HuH-7.5 (cell line): ENCODE results near the gene NELFA.
"Not testable (repeated sequence)": the region's sequence is repeated elsewhere in the genome, so short reads cannot be mapped to it uniquely, and the experiment has no call there.

Experiments
- DNase-seq: peaks from one replicate; pipeline ENCODE4 v3.0.0; 2011; ENCODE audit warnings: low spot score

The NELFA gene

DNA sequence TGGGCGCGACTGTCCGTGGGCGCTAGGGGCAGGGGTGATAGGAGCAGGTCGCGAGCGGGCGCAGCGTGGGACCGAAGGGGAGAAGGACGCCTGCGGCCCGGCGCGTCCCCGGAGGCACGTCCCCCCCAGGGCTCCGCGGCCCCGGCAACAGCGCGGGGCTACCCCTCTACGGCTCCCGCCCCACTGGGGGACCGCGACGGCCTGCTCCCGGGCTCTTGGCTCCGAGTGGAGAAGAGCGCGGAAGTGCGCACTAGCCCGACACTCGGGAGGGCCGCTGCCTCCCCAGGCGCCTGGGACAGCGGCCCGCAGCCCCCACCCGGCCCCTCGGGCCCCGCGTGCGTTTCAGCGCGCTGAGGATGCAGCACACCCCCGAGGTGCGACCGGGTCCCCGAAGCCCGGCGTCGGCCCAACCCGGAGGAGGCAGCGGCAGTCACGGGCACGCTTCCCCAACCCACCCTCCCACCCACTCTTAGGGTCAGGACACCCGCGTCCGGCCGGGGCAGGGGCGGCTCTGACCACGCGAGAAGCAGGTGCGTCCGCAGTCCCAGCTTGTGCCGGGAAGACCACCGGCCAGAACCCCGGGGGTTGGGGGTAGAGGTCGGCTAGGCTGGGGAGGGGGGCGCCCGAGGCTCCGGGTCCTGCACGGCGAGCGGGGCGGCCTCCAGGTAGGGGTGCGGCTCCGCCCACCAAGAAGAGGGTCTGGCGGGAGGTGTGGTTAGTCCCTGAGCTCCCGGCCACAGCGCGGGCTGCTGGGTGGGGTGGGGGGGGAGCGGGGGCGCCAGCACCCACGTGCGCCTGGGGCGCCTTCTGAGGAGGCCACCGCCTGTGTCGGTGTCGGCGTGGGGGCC lies 31.8 kb upstream of the NELFA start:
- no peak for DNase-seq

DNA sequence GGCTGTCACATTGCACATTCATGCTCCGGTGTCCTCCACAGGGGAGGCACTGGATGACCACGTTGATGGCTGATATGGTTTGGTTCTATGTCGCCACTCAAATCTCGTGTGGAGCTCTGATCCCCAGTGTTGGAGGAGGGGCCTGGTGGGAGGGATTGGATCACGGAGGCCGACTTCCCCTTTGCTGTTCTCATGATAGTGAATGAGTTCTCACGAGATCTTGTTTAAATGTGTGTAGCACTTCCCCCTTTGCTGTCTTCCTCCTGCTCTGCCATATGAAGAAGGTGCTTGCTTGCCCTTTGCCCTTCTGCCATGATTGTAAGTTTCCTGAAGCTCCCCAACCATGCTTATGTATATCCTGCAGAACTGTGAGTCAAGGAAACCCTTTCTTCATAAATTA lies 28.1 kb upstream of the NELFA start:
- DNase-seq: no peak

DNA sequence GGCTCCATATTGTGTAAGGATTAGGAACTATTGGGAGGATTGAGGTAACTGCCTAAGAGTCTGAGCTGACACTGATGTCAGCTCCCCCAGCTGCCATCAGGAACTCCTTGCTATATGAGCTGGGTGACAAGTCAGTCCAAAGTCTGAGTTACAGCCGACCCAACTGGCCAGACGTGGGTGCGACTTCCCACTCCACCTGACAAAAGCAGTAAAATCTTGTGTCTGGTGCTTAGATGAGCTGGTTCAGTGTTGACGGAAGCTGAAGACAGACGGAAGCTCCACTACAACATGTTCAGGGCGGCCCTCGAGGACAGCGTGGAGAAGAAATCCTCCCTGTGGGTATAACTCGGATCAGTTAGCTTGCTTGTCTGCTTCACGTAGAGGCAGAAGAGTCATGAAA lies 27.6 kb upstream of the NELFA start:
- DNase-seq: no peak

DNA sequence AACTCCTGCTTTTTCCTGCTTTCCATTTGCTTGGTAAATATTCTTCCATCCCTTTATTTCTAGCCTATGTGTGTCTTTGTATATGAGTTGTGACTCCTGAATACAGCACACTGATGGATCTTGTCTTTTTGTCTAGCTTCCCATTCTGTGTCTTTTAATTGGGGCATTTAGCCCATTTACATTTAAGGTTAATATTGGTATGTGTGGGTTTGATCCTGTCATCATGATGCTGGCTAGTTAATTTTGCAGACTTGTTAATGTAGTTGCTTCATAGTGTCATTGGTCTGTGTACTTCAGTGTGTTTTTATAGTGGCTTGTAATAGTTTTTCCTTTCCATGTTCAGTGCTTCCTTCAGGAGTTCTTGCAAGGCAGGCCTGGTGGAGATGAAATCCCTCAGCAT lies 22.4 kb upstream of the NELFA start:
- not testable (repeated sequence) for DNase-seq

DNA sequence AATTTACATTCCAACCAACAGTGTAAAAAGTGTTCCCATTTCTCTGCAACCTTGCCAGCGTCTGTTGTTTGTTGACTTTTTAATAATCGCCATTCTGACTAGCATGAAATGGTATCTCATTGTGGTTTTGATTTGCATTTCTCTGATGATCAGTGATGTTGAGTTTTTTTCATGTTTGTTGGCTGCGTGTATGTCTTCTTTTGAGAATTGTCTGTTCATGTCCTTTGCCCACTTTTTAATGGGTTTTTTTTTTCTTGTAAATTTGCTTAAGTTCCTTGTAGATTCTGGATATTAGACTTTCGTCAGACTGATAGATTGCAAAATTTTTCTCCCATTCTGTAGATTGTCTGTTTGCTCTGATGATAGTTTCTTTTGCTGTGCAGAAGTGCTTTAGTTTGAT lies 18.3 kb upstream of the NELFA start:
- not testable (repeated sequence) for DNase-seq

DNA sequence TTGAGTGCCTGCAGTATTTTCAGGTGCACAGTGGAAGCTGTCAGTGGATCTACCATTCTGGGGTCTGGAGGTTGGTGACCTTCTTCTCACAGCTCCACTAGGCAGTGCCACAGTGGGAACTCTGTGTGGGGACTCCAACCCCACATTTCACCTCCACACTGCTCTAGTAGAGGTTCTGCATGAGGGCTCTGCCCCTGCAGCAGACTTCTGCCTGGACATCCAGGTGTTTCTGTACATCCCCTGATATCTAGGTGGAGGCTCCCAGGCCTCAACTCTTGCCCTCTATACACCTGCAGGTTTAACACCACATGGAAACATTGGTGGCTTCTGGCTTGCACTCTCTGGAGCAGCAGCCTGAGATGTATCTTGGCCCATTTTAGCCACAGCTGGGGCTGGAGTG lies 17.0 kb upstream of the NELFA start:
- no peak for DNase-seq

DNA sequence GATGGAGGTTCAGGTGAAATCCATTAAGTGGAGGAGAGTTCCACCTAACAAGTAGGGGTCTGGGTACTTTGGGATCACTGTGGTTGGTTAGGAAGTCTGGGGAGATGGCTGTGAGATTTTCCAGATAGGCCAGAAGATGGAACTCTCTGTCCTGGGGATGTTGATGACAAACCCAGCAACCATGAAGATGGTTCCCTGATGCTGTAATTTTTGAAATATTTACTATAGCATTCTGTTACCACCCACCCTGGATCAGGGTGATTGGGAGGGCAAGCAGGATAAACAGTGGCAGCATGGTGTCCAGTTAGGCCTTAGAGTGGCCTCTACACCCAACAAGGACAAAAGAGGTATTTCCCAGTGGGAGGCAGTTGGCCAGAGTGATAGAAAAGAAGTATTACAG lies 15.9 kb upstream of the NELFA start:
- DNase-seq: no peak

DNA sequence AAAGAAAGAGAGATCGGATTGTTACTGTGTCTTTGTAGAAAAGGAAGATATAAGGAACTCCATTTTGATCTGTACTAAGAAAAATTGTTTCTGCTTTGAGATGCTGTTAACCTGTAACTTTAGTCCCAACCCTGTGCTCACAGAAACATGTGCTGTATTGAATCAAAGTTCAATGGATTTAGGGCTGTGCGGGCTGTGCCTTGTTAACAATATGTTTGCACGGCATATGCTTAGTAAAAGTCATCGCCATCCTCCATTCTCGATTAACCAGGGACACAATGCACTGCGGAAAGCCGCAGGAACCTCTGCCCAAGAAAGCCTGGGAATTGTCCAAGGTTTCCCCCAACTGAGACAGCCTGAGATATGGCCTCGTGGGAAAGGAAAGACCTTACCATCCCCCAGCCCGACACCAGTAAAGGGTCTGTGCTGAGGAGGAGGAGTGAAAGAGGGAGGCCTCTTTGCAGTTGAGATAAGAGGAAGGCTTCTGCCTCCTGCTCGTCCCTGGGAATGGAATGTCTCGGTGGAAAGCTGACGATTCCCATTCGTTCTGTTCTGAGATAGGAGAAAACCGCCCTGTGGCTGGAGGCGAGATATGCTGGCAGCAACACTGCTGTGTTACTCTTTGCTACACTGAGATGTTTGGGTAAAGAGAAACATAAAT lies 12.7 kb upstream of the NELFA start:
- DNase-seq: not testable (repeated sequence)

DNA sequence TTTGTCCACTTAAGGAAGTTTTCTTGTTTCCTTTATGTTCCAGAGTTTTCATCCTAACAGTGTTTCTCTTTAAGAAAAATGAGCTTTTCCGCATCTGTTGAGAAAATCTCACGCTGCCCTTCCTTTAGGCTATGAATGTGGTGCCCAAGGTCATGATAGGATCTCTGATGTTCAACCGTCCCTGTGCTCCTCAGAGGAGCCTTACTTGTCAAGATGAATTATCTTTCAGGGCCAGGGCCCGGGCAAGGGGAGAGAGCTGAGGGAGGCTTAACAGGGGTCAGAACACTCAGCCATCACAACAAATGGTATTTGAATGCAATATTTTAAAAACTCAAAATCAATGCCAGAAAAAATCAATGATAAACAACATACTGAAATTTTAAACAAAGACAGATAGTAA lies 6.2 kb upstream of the NELFA start:
- DNase-seq: no peak

DNA sequence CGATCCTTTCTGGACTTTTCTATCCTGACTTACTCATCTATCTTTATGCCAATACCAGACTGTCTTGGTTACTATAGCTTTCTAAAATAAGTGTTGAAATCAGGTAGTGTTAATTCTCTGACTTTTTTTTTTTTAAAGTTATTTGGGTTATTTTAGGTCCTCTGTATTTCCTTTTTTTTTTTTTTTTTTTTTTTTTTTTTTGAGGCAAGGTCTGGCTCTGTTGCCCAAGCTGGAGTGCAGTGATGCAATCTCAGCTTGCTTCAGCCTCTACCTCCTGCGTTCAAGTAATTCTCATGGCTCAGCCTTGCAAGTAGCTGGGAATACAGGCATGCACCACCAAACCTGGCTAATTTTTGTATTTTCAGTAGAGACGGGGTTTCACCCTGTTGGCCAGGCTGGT lies 2.8 kb upstream of the NELFA start:
- no peak for DNase-seq

DNA sequence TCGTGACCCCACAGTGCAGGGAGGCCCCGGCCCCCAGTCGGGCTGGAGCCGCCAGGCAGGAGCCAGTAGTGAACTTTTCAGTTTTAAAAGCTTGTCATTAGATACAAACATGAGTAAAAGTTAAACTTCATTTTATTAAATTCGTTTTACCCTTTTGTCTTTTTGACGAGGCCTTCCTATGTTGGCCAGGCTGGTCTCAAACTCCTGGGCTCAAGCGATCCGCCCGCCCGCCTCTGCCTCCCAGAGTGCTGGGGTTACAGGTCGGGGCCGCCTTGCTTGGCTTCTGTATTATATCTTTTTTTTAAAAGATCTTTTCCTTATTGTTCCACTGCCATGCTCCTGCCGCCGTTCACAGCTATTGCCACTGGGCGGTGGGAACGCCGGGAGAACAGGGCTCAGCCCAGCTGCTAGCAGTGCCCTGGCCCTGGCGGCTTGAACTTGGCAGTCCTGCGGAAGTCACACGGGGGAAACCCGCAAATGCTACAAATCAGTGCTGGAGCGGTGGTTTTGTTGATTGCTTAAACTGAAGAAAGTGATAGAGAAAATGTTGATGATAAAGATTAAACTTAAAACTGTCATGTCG lies 968 bp upstream of the NELFA start:
- DNase-seq: peak; percentile 93

DNA sequence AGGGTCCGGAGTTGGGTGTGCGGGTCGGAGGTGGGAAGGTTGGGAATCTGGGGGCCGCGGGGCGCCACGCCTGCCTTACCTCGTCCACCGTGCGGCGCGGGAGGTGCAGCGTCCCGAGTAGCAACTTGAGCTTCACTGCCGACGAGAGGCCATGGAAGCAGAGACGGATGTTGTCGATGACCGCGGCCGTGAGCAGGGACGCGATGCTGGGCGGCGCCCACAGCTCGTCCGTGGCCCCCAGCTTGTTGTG lies 178 bp downstream of the NELFA start:
- no peak for DNase-seq

DNA sequence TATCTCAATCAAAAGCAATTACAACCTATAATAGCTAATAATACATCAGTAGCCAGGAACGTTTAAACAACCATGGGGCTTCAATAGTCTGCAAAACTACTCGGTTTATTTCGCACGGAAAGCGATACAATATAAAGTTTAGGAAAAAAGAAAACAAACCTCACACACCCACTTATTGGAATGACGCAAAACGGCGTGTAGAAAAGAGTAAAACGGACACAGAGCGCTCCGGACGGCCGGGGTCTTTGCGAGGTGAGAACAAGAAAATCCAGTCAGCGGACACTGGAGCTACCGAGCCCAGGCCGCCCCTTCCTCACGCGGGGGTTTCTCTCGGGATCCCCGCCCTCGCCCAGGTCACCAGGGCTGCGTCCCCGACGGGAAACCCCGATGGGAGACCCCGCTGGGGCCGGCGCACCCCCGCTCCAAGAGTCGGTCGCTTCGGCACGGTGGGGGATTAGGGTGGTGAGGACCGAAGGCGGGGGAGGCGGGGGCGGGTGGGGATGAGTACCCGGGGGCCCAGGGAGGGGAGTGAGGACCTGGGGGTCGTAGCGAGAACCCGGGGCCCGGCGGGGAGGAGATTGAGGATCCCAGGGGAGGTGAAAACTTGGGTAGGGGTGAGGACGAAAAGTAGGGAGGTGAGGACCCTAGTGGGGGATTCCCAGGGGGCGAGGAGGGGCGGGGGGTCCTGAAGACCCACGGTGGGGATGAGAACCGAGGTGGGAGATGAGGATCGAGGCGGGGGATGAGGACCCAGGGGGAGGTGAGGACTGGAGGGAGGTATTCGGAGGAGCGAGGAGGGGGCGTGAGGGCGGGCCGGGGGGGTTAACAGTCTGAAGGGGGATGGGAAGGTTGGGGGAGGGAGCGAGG lies 737 bp downstream of the NELFA start:
- no peak for DNase-seq

DNA sequence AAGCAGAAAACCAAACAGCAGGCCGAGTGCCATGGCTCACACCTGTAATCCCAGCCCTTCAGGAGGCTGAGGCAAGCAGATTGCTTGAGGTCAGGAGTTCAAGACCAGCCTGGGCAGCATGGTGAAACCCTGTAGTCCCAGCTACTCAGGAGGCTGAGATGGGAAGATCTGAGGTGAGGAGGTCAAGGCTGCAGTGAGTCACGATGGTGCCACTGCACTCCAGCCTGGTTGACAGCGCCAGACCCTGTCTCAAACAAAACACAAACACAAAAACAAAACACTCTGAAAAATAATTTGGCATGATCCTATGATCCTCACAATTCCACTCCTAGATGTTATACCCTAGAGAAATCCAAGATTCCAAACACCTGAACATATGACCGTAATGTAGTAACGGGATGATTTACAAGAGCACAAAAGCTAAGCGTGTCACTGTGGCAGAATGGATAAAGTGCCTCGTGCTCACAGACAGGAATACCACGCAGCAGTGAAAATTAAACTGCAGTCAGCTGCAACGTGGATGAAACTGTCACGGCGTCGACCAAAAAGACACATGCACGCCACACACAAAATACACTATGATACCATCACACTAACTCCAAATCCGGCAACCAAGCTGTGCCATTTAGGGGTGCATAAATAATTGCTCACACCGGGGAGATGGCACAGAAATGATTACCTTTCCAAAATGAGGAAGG lies 1.7 kb downstream of the NELFA start:
- DNase-seq: no peak

DNA sequence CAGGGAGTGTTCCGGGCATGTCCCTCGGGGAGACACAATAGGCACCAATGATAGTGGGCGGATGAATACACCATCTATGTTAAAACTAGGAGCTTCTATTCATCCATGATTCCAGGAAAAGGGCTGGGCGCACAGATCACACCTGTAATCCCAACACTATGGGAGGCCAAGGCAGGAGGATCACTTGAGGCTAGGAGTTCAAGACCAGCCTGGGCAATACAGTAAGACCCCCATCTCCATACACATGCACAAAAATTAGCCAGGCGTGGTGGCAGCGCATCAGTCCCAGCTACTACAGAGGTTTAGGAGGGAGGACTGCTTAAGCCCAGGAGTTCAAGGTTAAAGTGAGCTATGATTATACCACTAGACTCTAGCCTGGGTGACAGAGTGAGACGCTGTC lies 2.4 kb downstream of the NELFA start:
- no peak for DNase-seq

DNA sequence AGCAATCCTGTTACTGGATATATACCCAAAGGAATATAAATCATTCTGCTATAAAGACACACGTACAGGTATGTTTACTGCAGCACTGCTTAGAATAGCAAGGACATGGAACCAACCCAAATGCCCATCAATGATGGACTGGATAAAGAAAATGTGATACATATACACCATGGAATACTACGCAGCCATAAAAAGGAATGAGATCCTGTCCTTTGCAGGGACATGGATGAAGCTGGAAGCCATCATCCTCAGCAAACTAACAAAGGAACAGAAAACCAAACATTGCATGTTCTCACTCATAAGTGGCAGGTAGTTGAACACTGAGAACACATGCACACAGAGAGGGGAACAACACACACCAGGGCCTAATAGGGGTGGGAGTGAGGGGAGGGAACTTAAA lies 5.4 kb downstream of the NELFA start:
- not testable (repeated sequence) for DNase-seq

DNA sequence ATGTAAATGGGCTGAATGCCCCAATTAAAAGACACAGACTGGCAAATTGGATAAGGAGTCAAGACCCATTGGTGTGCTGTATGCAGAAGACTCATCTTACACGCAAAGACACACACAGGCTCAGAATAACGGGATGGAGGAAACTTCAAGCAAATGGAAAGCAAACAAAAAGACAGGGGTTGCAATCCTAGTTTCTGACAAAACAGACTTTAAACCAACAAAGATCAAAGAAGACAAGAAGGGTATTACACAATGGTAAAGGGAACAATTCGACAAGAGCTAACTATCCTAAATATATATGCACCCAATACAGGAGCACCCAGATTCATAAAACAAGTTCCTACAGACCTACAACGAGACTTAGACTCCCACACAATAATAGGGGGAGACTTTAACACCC lies 9.5 kb downstream of the NELFA start:
- DNase-seq: not testable (repeated sequence)

DNA sequence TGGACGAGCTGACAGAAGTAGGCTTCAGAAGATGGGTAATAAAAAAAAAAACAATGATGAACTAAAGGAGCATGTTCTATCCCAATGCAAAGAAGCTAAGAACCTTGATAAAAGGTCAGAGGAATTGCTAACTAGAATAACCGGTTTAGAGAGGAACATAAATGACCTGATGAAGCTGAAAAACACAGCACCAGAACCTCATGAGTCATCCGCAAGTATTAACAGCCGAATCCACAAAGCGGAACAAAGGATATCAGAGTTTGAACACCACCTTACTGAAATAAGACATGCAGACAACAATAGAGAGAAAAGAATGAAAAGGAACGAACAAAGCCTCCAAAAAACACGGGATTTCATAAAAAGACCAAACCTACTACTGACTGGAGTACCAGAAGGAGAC lies 10.5 kb downstream of the NELFA start:
- DNase-seq: no peak

DNA sequence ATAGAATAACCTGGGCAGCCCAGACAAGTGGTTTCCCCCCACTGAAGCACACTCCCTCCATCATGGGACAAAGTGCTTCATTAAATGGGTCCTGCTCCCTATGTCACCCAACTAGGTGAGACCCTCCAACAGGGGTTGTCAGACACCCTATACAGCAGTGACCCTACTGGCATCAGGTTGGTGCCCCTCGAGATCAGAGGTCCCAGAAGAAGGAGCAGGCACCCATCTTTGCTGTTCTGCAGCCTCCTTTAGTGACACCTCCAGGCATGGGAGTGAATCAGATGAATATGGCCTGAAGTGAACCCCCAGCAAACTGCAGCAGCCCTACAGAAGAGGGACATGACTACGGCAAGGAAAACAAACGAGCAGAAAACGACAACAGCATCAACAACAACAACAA lies 11.1 kb downstream of the NELFA start:
- DNase-seq: no peak

DNA sequence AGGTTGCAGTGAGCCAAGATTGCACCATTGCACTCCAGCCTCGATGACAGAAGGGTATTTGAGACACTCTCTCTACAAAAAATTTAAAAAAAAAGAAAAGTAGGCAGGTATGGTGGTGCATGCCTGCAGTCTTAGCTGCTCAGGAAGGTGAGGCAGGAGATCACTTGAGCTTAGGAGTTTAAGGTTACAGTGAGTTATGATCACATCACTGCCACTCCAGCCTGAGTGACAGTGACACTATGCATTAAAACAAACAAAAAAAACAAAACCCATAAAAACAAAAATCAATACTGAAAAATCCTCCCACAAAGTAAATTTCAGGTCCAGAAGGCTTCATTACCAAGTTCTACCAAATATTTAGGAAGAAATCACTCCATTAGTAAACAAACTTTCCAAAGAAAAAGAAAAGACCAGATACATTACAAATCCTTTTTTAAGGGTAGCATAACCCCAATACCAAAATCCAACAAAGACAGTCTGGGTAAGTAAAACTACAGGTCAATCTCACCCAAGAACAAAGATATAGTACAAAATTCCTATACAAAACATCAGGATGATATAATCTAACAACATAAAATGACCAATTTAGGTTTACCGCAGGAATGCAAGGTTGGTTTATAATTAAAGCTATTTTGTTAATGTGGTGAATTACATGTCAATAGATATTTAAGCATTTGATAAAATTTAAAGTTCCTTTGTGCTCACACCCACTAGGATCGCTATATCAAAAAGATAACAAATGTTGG lies 11.7 kb downstream of the NELFA start:
- DNase-seq: no peak

DNA sequence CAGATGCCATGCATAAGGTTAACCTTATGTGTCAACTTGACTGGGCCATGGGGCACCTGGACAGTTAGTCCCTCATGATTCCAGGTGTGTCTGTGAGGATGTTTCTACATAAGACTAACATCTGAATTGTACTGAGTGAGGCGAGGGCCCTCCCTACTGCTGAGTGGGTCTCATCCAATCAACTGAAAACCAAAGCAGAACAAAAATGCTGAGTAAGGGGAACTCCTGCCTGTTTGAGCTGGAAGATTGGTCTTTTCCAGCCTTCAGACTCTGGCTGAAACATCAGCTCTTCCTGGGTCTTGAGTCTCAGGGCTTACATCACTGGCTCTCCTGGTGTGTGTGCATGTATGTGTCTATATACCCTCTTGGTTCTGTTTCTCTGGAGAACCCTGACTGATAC lies 13.8 kb downstream of the NELFA start:
- DNase-seq: no peak
